Measurements from ENCODE around the gene GOLPH3.

Gene GOLPH3

DNA sequence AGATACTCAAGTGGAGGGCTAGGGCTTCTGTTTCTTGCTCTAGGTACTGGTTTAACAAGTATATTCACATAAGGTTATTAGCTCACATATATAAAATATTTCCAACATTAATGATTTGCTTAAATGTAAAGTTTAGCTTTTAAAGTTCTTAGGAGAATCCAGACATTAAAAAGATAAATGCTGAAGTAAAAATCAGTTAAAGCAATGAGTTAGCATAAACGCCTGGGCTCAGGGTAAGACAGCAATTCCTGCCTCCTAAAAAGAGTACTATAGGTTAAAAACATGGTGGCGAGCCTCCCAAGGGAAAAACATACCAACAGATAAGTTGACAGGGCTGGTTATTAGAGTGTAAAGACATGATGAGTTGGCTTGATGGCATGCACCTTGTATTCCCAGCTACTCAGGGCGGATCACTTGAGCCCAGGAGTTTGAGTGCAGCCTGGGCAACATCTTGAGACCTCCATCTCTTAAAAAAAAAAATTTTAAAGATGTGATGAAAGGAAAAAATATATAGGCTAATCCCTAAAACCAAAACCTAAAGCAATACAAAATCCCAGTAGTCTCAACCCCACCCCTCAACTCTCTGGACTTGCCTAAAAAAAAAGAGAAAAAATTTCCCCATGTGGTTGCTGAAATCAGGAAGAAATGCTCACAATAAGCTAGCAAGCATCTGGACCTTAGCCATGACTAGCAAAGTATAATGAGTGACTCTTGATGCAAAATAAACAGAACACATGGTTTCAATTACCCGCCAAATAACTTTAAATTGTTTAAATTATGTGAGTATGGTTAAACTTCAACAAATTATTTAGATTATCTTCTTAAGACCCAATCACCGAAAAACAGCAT lies 3.6 kb downstream of the GOLPH3 start:
- no peak for DNase-seq

DNA sequence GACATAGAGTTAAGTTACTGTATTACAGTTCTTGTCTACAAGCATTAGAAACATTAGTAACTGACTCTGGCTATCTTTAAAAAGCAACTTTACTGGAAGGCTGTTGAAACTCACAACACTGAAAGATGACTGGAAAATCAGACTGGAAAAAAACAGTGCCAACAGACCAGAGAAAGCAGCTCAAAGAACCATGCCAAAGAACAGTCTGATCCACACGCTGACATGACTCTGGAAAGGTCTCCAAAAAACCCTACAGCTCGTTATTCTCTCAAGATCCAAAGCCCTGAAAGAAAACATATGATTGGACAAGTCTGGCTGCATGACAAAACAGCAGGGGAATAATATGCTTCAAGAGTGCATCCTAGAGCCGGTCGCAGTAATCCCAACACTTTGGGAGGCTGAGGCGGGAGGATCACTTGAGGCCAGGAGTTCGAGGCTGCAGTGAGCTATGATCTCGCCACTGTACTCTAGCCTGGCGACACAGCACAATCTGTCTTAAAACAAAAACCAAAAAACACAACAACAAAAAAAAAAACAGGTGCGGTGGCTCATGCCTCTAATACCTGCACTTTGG lies 5.6 kb downstream of the GOLPH3 start:
- no peak for DNase-seq

DNA sequence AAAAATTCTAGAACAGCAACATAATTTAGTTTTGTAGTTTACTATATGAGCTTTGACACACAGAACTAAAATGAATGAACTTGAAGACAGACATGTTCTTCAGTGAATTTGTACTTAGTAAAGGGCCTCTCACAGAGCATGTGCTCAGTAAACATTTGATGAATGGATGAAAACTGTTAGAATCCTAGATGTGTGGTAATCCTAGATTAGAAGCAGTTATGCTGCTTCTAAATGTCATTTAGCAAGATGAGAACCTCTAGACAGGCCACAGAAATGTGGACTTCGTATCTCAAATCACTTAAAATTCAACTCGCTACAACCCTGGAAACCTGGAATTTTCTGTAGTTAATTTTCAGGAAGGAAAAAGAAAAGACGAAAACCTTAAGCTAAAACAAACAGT lies 8.5 kb downstream of the GOLPH3 start:
- DNase-seq: no peak

DNA sequence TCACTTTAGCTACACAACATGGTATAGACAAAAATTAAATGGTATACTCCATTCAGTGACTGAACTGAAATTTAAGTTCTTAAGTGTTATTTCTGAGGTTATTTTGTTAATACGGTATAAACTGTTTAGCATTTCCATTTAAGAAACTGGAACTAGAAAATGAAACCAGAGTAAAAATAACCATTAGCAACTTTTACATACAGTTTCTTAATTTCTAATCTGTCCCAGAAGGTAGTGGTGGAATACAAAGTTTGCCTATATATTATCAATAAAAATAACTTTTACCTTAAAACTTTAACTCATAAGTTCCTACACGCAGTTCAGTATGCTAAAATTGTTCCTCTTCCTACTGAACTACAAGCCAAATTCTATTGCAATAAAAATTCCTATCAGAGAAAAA lies 10.3 kb downstream of the GOLPH3 start:
- DNase-seq: no peak

DNA sequence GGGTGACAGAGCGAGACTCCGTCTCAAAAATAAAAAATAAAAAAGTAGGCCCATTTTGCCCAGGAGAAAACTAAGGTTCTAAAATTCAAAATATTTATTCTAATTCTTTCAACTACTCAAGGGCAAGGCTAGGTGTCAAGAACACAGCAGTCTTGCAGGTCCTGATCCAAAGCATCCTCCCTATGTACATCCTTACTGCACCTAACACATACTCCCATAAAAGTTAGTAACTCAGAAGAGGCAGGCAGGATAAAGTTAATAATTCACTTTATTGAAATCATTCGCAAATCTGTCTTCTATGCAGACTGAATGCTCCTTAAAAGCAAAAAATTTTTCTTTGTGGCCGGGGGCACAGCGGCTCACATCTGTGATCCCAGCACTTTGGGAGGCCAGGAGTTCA lies 11.1 kb downstream of the GOLPH3 start:
- no peak for DNase-seq

DNA sequence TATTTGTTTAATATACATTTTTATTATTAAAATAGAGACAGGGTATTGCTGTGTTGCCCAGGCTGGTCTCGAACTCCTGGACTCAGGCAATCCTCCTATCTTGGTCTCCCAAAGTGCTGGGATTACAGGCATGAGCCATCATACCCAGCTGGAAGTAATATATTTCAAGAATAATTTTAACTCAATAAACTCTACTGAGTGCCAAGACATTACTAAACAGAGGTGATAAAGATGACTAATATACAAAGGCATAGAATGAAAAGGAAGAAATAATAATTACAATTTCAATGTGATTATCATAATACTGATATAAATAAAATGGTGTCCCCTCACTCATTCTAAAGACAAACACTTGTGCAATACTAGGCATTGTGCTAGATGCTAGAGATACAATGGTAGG lies 13.9 kb downstream of the GOLPH3 start:
- DNase-seq: no peak

DNA sequence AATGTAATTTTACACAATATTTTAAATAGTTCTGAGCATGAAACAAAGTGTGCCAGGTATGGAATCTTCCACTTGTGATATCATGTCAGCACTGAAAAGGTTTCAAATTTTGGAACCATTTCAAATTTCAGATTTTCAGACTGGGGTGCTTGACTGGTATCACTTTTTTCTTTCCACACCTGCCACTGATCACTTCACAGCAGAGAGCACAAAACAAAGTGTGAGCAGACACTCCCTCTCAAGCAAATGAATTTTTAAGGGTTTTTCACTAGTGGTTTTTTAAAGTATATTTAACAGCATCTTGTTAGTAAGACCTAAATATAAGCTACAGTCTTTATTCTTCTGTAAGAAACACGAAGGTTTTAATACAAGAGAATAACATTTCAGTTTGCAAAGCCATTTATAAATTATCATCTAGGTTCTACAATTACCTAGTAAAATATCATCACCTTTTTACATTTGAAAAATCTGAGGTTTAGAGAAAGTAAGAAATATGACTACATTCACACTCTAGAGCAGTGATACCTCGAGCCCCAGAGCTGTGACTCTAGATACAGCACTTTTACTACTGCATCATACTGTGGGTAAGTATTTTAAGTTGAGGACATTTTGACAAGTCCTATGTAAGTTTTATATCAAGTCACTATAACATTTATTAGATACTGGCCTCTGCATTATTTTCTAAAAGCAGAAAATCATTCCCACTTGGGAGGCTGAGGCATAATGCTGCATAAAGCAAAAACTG lies 14.6 kb downstream of the GOLPH3 start:
- DNase-seq: no peak

DNA sequence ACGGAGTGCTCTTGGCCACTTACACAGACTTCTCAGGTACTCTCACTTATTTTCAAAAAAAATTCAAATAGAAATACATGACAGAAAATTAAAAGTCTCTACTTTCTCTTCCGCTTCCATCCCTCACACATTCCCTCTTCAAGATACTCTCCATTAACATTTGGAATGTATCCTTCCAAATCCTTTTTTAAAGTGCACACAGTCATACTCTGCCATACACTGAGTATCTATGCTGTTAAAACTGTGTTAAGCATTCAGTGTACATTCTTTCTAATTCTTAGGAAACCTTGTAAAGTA lies 15.5 kb downstream of the GOLPH3 start:
- DNase-seq: no peak

DNA sequence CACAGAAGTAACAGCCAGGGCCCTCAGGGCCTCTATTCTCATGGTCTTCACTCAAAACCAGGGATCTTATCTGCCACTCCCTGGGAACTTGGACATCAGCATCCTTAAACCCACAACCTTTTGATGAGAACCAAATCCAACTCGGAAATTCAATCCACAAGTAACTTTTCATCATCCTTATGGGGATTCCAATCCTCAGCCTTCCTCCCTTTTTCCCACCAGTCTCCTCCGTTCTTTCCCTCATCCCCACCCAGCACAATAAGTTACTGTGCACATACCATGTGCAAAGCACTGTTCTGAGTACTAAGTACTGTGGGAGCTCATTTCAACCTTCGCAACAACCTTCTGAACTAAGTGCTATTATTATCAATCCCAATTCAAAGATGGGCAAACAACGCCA lies 17.0 kb downstream of the GOLPH3 start:
- DNase-seq: no peak

DNA sequence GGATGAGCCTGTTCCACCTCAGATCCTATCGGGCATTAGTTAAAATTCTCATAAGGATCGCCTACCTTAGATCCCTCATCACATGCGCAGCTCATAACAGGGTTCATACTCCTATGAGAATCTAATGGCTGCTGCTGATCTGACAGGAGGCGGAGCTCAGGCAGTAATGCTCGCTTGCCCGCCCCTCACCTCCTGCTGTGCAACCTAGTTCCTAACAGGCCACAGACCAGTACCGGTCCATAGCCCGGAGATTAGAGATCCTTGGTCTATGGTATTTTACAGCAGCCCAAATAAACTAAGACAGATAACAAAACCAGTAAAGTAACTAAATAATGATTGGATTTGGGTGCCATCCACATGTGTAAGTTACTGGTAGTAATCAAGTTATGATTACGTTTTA lies 17.5 kb downstream of the GOLPH3 start:
- no peak for DNase-seq

DNA sequence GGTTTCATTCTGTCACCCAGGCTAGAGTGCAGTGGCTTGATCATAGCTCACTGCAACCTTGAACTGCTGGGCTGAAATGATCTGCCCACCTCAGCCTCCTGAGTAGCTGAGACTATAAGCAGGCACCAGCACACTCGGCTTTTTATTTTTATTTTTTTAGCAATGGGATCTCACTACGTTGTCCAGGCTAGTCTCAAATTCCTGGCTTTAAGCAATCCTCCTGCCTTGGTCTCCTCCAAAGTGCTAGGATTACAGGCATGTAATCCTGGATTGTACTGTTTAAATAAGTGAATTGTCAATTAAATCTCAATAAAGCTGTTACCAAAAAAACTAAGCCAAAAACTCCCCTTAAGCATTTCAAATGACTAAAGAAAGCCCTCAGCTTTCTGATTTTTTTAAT lies 18.9 kb downstream of the GOLPH3 start:
- DNase-seq: no peak

DNA sequence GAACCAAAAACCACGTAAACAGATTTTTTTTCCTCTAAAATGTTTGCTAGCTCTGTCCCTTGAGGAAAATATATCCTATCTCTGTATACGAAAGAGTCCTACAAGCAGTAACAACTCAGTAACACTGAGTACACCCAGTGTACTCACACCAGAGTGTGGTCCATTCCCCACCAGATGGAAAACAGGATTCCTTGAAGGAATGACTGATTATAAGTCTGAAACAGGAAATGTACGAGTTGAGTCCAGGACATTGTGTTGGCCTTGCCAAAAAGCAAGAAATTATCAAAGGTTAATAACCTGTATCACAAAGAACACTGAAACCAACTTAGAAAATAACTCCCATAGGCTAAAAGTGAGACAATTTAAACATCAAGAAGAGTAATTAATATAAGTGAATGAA lies 20.4 kb downstream of the GOLPH3 start:
- no peak for DNase-seq

DNA sequence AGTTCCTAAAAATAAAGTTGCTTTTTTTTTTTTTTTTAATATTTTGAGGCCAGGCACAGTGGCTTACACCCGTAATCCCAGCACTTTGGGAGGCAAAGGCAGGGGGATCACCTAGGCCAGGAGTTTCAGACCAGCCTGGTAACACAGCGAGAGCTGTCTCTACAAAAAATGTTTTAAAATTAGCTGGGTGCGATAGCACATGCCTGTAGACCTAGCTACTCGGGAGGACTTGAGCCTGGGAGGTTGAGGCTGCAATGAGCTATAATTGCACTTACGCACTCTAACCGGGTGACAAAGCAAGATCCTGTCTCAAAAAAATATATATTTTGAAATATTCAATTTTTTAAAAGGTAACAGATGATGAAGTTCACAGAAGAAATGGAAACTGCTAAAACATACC lies 22.9 kb downstream of the GOLPH3 start:
- DNase-seq: no peak

DNA sequence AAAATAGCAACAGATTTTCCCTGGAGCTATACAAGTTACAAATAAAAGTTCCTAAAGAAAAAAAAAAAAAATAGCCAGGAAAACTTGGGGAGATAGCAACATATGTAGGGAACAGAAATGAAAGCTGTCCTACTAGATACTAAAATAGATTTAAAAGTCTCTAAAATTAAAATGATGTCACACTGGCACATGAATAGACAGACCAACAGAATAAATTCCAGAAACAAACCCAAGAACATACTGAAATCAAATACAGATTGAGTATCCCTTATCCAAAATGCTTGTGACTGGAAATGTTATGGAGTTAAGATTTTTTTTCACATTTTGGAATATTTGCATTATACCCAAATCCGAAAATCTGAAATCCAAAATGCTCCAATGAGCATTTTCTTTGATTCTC lies 23.8 kb downstream of the GOLPH3 start:
- DNase-seq: no peak

DNA sequence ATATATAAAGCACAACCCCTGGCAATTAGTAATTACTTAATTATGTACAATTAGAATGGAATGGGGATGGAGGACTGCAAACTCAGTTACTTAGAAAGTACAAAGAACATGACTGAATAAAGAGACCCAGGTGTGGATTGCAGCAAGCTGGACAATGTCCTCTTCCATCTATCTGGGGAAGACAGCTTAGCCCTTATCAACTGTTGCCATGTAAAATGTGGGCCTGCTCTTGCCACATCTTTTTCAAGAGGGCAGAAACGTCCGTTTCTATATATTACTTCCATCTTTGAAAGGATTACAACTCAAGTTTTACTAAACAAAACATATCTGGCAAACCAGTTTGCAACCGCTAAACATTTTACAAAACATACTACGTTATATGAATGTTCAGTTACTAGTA lies 26.2 kb downstream of the GOLPH3 start:
- no peak for DNase-seq

DNA sequence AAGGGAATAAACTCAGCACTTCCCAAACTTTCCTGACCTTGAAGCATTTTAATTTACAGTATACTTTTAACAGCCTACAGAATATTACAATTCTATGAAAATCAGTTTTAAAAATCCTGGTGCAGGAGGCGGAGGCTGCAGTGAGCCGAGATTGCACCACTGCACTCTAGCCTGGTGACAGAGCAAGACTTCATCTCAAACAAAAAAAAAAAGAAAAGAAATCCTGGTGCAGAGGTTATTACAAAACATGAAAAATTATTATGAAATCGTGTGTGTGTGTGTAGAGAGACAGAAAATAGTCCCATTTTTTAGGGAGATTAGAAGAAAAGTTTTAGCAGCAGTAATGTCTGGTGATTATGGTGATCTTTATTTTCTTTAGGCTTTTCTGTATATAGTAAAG lies 26.9 kb downstream of the GOLPH3 start:
- DNase-seq: no peak

DNA sequence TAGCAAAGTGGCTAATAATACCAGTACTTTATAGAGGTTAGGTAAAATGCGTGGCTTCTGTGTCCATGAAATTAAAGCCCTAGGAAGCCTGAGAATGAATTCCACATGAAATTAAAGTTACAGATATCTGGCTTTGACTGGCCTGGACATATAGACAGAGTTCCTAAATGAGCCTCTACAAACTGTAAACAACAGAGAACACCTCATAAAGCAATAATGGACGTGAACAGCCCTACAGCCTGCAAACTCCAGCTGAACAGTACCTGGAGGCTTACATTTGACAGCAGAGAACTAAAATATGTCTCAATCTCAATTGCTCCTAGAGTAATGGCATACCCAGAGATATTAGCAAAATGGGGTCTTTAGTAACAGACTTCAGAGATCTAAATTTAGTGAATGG lies 28.7 kb downstream of the GOLPH3 start:
- DNase-seq: no peak

DNA sequence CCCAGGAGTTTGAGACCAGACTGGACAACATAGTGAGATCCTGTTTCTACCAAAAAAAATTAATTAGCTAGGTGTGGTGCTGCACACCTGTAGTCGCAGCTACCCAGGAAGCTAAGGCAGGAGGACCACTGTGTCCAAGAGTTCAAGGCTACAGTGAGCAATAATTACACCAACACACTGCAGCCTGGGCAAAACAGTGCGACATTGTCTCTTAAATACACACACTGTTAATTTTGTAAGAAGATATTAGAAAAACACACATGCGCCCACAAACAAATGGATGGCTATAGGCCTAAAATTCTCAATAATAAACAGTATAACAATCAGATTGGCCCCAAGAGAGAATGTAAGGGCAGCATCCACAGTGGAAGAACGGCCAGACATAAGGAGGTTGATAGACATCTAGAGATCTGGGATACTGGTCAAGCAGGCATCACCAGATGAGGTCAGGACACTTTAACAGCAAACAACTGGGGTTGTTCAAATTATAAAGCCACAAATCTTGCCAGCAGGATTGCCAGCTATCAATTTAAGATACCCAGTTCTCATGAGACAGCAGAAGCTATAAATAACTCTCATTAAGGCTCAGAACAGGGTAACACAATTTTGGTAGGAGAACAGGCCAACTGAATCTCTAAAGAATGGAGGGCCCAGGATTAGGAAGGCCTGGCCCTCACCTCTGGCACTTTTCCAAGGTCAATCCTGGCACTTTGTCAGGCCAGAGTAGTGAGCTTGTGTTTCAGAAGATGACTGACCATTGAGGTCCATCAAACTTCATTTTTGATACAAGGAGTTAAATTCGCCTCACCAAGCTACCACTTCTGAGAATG lies 29.5 kb downstream of the GOLPH3 start:
- DNase-seq: no peak

DNA sequence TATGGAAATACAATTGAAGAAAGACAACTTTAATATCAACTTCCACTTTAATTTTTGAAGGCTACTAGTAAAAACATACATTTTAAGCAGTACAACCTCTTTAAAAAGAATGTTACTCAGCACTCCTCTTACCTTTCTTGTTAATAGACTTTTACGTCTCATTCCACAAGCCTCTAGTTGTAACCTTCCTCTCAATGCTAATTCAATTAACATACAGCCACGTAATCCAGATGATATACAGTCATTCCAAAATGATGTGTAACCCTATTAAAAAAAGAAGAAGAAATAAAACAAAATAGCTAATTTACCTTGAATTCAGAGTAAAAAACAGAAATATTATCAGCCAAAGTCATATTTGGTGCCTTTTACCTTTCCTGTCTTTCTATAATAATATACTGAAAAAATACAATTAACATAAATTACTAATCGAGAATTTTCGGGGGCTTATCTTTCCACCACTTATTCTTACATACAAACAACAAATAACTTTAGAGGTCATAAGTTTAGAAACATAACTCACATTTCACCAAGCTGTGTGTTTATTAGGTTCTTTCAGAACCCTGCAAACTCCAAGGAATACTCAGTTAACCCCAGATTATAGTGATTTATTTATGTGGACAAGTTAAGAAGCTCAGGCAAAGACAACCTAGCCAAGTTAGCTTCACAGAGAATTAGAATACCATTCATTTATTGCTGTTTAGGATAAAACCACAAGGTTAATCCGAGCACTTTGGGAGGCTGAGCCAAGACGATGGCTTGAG lies 30.3 kb downstream of the GOLPH3 start:
- DNase-seq: no peak

DNA sequence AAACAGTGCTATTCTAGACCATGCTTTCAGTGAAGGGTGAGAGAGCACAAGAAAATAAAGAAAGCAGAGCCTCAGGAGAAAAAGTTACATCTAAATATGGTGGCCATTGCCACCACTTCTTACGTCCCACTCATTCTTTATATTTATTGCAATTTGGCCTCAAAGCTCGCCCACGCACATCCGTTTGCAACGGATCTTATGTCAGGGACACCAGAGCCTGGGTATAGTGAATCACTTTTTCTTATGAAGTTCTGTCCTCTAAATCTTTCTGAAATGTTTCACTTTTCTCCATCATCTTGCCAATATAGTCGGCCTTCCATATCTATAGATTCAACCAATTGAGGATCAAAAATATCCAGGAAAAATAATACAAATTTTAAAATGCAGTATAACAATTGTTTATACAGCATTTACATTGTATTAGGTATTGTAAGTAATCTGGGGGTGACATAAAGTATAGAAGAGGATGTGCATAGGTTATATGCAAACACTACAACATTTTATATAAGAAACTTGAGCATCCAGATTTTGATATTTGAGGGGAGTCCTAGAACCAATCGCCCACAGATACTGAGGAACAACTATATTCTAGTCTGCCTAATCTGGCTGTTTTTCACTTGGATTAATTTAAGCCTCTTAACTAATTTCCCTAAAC lies 35.2 kb downstream of the GOLPH3 start:
- no peak for DNase-seq

DNA sequence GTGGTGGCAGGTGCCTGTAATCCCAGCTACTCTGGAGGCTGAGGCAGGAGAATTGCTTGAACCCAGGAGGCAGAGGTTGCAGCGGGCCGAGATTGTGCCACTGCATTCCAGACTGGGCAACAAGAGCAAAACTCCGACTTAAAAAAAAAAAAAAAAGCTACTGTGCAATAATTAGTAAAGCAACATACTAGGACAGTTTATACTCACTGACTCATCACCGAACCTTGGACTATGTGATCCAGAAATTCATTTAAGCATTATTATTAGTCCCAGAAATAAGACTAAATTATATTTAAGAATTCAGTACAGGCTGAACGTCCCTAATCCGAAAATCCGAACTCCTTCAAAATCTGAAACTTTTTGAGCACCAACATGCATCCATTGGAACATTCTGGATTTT lies 37.8 kb downstream of the GOLPH3 start:
- DNase-seq: no peak

DNA sequence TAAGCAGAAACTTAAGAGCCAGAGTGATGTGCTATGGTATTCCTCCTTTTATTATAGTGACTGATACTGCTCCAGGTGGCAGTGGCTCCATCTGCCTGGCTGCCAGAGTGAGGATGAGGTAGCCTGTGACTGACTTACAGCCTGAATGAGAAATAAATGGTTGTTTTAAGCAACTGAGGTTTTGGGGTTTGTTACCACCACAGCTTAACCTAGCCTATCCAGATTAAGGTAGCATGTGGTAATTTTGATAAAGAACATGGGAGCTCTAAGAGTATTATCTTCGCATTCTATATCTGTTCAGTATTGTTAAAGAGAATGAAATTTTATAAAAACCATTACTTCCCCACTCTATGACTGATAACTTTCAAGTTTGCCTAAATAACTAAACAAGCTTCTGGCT lies 39.0 kb downstream of the GOLPH3 start:
- DNase-seq: no peak

Measured in NCI-H1048 (cell line).